ENCODE results near the gene HJV.

The HJV gene

DNA sequence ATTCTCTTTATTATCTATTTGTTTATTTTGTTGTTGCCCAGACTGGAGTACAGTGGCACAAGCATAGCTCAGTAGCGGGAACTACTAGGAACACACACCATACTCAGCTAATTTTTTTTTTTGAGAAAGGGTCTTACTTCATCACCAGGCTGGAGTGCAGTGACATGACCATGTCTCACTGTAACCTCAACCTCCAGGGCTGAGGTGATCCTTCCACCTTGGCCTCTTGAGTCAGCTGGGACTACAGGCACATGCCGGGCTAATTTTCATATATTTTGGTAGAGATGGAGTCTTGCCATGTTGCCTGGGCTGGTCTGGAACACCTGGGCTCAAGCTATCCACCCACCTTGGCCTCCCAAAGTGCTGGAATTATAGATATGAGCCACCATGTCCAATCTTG lies 19.8 kb downstream of the HJV start:
- TF ChIP-seq GABPA (IDR thresholded peaks at IDR 0.05; ENCODE audit: low read depth) (no peak), SPI1 (IDR thresholded peaks at IDR 0.05; ENCODE audit: borderline replicate concordance, low read depth) (no peak), POLR2AphosphoS5 (IDR thresholded peaks at IDR 0.05; ENCODE audit: low read depth) (no peak)
- TF ChIP-seq, protein P1, sequence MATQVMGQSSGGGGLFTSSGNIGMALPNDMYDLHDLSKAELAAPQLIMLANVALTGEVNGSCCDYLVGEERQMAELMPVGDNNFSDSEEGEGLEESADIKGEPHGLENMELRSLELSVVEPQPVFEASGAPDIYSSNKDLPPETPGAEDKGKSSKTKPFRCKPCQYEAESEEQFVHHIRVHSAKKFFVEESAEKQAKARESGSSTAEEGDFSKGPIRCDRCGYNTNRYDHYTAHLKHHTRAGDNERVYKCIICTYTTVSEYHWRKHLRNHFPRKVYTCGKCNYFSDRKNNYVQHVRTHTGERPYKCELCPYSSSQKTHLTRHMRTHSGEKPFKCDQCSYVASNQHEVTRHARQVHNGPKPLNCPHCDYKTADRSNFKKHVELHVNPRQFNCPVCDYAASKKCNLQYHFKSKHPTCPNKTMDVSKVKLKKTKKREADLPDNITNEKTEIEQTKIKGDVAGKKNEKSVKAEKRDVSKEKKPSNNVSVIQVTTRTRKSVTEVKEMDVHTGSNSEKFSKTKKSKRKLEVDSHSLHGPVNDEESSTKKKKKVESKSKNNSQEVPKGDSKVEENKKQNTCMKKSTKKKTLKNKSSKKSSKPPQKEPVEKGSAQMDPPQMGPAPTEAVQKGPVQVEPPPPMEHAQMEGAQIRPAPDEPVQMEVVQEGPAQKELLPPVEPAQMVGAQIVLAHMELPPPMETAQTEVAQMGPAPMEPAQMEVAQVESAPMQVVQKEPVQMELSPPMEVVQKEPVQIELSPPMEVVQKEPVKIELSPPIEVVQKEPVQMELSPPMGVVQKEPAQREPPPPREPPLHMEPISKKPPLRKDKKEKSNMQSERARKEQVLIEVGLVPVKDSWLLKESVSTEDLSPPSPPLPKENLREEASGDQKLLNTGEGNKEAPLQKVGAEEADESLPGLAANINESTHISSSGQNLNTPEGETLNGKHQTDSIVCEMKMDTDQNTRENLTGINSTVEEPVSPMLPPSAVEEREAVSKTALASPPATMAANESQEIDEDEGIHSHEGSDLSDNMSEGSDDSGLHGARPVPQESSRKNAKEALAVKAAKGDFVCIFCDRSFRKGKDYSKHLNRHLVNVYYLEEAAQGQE (IDR thresholded peaks at IDR 0.05; ENCODE audit: insufficient replicate concordance, low read depth) = no peak
- TF ChIP-seq, protein P2, sequence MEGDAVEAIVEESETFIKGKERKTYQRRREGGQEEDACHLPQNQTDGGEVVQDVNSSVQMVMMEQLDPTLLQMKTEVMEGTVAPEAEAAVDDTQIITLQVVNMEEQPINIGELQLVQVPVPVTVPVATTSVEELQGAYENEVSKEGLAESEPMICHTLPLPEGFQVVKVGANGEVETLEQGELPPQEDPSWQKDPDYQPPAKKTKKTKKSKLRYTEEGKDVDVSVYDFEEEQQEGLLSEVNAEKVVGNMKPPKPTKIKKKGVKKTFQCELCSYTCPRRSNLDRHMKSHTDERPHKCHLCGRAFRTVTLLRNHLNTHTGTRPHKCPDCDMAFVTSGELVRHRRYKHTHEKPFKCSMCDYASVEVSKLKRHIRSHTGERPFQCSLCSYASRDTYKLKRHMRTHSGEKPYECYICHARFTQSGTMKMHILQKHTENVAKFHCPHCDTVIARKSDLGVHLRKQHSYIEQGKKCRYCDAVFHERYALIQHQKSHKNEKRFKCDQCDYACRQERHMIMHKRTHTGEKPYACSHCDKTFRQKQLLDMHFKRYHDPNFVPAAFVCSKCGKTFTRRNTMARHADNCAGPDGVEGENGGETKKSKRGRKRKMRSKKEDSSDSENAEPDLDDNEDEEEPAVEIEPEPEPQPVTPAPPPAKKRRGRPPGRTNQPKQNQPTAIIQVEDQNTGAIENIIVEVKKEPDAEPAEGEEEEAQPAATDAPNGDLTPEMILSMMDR (IDR thresholded peaks at IDR 0.05; ENCODE audit: insufficient read depth, low read length) = no peak
- H3K27me3 ChIP-seq (ENCODE audit: insufficient read depth, poor library complexity, severe bottlenecking) = no peaks in the 10 kb centered on the region
- H3K4me3 ChIP-seq (replicated peaks; ENCODE audit: insufficient read depth, low read length) = no peak overlapping the region
- no peak overlapping the region for H3K27ac ChIP-seq (replicated peaks)
- DNase-seq (ENCODE audit: low read depth in 1 of 2, low spot score in 1 of 2) = no peak

DNA sequence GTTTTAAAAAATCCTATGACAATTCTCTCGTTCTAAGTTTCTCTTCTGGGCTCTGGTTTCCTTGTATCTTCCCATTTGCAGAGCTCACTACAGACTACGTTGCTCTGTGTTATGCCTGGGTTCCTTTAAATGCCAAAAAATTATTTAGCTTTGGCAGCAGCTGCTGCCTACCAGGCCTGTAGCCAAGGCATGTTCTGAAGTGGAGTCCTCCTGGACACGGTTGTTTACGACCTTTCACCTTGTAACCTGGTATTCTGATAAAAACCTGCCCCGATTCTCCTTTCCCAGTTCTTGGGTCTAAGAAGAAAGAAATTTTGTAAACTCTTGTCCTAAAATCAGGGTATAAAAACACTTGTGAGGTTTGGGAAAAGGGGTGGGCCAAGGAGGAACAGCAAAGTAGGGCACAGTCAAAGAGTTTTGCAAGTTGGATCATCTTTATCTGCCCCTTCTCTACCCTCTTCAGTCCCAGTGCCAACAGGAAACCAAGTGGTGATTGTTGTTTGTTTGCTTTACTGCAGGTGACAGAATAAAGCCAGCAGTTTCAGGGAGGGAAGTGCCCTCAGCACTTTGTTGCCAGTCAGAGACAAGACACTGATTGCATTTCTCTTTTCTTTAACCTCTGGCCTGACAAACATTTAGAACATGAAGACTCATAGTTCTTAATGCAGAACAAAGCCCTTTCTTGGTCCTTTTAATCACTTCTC lies 22.1 kb downstream of the HJV start:
- TF ChIP-seq, protein P1 (IDR thresholded peaks at IDR 0.05; ENCODE audit: insufficient replicate concordance, low read depth) = no peak
- TF ChIP-seq SPI1 (IDR thresholded peaks at IDR 0.05; ENCODE audit: borderline replicate concordance, low read depth) (peak; percentile 21; the same call in 1 of the 2 replicates), POLR2AphosphoS5 (IDR thresholded peaks at IDR 0.05; ENCODE audit: low read depth) (no peak)
- no peak for DNase-seq (ENCODE audit: low read depth in 1 of 2, low spot score in 1 of 2)
- Histone ChIP-seq H3K4me3 (replicated peaks; ENCODE audit: insufficient read depth, low read length) (no peak overlapping the region), H3K27ac (replicated peaks) (no peak overlapping the region), H3K27me3 (ENCODE audit: insufficient read depth, poor library complexity, severe bottlenecking) (no peaks in the 10 kb centered on the region)

GRCh38 chr1:145997718-145998023 lies 23.9 kb downstream of the HJV start:
- no peak for TF ChIP-seq SPI1 (IDR thresholded peaks at IDR 0.05; ENCODE audit: borderline replicate concordance, low read depth)
- no peak for TF ChIP-seq POLR2AphosphoS5 (IDR thresholded peaks at IDR 0.05; ENCODE audit: low read depth)
- TF ChIP-seq GABPA (IDR thresholded peaks at IDR 0.05; ENCODE audit: low read depth) = no peak
- TF ChIP-seq, protein P1 (IDR thresholded peaks at IDR 0.05; ENCODE audit: insufficient replicate concordance, low read depth) = no peak
- TF ChIP-seq, protein P2 (IDR thresholded peaks at IDR 0.05; ENCODE audit: insufficient read depth, low read length) = no peak
- DNase-seq (ENCODE audit: low read depth in 1 of 2, low spot score in 1 of 2) = no peak
- Histone ChIP-seq H3K27ac (replicated peaks) (peak overlapping the region; percentile 87), H3K4me3 (replicated peaks; ENCODE audit: insufficient read depth, low read length) (peak overlapping the region; percentile 71; the same call in 1 of the 2 replicates), H3K27me3 (ENCODE audit: insufficient read depth, poor library complexity, severe bottlenecking) (no peaks in the 10 kb centered on the region)

Measured in HL-60 (cell line).